Loucy (cell line): ENCODE data around the gene IGFBP6.

ENCODE experiments used
- H2AFZ ChIP-seq: fragments of 200-600 bp; sonication (generic); 2 replicates; pipeline ENCODE4 v1.6.0; 2016; ENCODE audit warnings: antibody characterized with exemption, mild to moderate bottlenecking, low read length, moderate library complexity
- H3F3A ChIP-seq: fragments of 200-600 bp; 2 replicates; pipeline ENCODE4 v1.6.0; 2016; ENCODE audit warnings: antibody characterized with exemption, low read depth, mild to moderate bottlenecking
- H3K27me3 ChIP-seq: fragments of 200-600 bp; sonication (generic); 2 replicates; pipeline ENCODE4 v1.6.1; 2014; ENCODE audit warnings: low read length, mild to moderate bottlenecking; ENCODE audit not compliant: insufficient read depth, poor library complexity, severe bottlenecking
- H3K36me3 ChIP-seq: fragments of 200-600 bp; sonication (generic); 2 replicates; pipeline ENCODE4 v1.6.1; 2016; ENCODE audit warnings: low read length; ENCODE audit not compliant: insufficient read depth
- H3K4me1 ChIP-seq: fragments of 200-600 bp; sonication (generic); 2 replicates; pipeline ENCODE4 v1.5.1; 2014; ENCODE audit warnings: low read length, mild to moderate bottlenecking; ENCODE audit not compliant: insufficient read depth, poor library complexity, severe bottlenecking
- H3K4me2 ChIP-seq: fragments of 200-600 bp; sonication (generic); 2 replicates; pipeline ENCODE4 v1.6.0; 2014; ENCODE audit warnings: antibody characterized with exemption, low read length, low read depth, mild to moderate bottlenecking; ENCODE audit not compliant: poor library complexity, severe bottlenecking
- H3K4me3 ChIP-seq: fragments of 200-600 bp; sonication (generic); 2 replicates; pipeline ENCODE4 v1.5.1; 2014; ENCODE audit warnings: low read length, mild to moderate bottlenecking, mixed read lengths; ENCODE audit not compliant: poor library complexity, severe bottlenecking
- H3K79me2 ChIP-seq: fragments of 200-600 bp; sonication (generic); 2 replicates; pipeline ENCODE4 v1.6.1; 2014; ENCODE audit warnings: low read length; ENCODE audit not compliant: insufficient read depth
- H3K9ac ChIP-seq: fragments of 200-600 bp; sonication (generic); 2 replicates; pipeline ENCODE4 v1.6.0; 2014; ENCODE audit warnings: mild to moderate bottlenecking, low read depth, low read length, moderate library complexity; ENCODE audit not compliant: poor library complexity, severe bottlenecking
- H3K9me2 ChIP-seq: fragments of 200-600 bp; sonication (generic); replicated peaks from 2 replicates; pipeline ENCODE4 v1.6.1; 2016; ENCODE audit warnings: low read depth, low read length, mixed read lengths
- H3K9me3 ChIP-seq: fragments of 200-600 bp; sonication (generic); 2 replicates; pipeline ENCODE4 v1.6.1; 2014; ENCODE audit warnings: mild to moderate bottlenecking, antibody characterized with exemption, low read length, low read depth; ENCODE audit not compliant: insufficient read depth
- H4K20me1 ChIP-seq: fragments of 200-600 bp; sonication (generic); 2 replicates; pipeline ENCODE4 v1.6.0; 2014; ENCODE audit warnings: antibody characterized with exemption, low read length, mild to moderate bottlenecking; ENCODE audit not compliant: insufficient read depth, poor library complexity, severe bottlenecking
- EZH2phosphoT487 ChIP-seq: fragments of 200-600 bp; IDR thresholded peaks from 2 replicates; pipeline ENCODE4 v1.6.1; 2018; ENCODE audit warnings: antibody characterized with exemption, mild to moderate bottlenecking, moderate library complexity, borderline replicate concordance
- TF ChIP-seq, protein P1 (sequence below): fragments of 200-600 bp; sonication (generic); conservative IDR thresholded peaks from 2 replicates; pipeline ENCODE4 v1.5.1; 2014; ENCODE audit warnings: mild to moderate bottlenecking, antibody characterized with exemption, low read length

IGFBP6 gene

DNA sequence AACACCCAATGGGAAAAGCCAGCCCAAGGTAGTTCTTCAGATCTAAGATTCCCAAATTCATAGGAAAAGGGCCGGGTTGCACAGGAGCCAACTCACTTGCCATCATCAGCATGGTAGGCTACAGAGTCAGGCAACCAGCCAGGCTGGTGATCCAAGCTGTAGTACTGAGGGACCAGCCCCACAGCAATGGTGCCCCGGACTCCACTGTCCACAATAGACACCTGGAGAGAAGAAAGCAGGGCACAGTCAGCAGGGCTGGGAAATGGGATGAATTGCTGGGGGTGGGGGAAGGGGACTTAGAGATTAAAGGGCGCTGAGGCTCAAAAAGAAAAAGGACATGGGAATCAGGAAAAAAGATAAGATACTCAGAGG is 22.5 kb upstream of the IGFBP6 start:
- Histone ChIP-seq H3K4me2 (no peak overlapping the region), H2AFZ (no peak overlapping the region), H3F3A (no peaks in the 10 kb centered on the region), H3K9me3 (no peaks in the 10 kb centered on the region), H3K36me3 (no peaks in the 10 kb centered on the region), H3K4me1 (peaks cover 41% of the 10 kb centered on the region), H4K20me1 (no peaks in the 10 kb centered on the region), H3K27me3 (no peaks in the 10 kb centered on the region), H3K9ac (no peak overlapping the region), H3K9me2 (no peaks in the 10 kb centered on the region), H3K79me2 (peaks cover 6% of the 10 kb centered on the region; the same call in 1 of the 2 replicates), H3K4me3 (no peak overlapping the region)
- TF ChIP-seq, protein P1, sequence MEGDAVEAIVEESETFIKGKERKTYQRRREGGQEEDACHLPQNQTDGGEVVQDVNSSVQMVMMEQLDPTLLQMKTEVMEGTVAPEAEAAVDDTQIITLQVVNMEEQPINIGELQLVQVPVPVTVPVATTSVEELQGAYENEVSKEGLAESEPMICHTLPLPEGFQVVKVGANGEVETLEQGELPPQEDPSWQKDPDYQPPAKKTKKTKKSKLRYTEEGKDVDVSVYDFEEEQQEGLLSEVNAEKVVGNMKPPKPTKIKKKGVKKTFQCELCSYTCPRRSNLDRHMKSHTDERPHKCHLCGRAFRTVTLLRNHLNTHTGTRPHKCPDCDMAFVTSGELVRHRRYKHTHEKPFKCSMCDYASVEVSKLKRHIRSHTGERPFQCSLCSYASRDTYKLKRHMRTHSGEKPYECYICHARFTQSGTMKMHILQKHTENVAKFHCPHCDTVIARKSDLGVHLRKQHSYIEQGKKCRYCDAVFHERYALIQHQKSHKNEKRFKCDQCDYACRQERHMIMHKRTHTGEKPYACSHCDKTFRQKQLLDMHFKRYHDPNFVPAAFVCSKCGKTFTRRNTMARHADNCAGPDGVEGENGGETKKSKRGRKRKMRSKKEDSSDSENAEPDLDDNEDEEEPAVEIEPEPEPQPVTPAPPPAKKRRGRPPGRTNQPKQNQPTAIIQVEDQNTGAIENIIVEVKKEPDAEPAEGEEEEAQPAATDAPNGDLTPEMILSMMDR = no peak
- TF ChIP-seq EZH2phosphoT487 = no peak

DNA sequence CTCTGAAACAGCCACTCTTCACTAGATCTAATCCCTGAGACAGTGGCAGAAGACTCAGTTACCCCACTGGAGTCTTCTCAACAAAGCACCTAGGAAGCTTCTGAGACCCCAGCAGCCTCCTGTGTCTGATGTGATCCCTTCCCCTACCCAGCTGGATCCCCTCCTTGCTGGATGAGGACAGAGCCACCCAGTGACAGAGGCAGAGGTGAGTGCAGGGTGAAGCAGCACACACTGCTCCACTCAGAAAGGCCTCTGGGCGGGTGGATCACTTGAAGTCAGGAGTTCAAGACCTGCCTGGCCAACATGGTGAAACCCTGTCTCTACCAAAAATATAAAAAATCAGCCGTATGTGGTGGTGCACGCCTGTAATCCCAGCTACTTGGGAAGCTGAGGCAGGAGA is 21.0 kb upstream of the IGFBP6 start:
- peaks cover 6% of the 10 kb centered on the region; the same call in 1 of the 2 replicates for H3K79me2 ChIP-seq
- H3F3A ChIP-seq = no peaks in the 10 kb centered on the region
- no peaks in the 10 kb centered on the region for H3K9me2 ChIP-seq
- no peak for TF ChIP-seq EZH2phosphoT487
- H2AFZ ChIP-seq = no peak overlapping the region
- no peaks in the 10 kb centered on the region for H3K36me3 ChIP-seq
- no peaks in the 10 kb centered on the region for H4K20me1 ChIP-seq
- H3K4me3 ChIP-seq = no peak overlapping the region
- no peaks in the 10 kb centered on the region for H3K27me3 ChIP-seq
- H3K4me1 ChIP-seq = peaks cover 42% of the 10 kb centered on the region
- no peaks in the 10 kb centered on the region for H3K9me3 ChIP-seq
- peak overlapping the region; percentile 18 for H3K4me2 ChIP-seq
- H3K9ac ChIP-seq = peak overlapping the region; percentile 50

DNA sequence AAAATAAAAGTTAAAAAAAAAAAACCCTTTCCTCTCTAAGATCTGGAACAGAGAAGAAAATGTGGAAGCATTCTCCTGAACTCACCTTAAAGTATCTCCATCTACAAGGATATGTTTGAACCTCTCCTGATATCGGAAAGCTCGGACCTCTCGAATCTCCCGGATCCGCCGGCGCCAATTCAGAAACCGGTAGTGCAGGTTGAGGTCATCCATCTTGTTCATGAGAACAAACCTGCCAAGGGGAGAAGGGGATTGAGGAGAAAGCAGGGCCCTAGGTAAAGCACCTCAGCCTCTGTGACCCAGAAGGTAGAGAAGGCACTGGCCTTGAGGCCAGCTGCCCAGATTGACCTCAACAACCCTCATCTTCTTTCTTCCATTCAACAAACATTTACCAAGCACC is 20.4 kb upstream of the IGFBP6 start:
- Histone ChIP-seq H2AFZ (no peak overlapping the region), H3K36me3 (no peaks in the 10 kb centered on the region), H3K79me2 (peaks cover 6% of the 10 kb centered on the region; the same call in 1 of the 2 replicates), H4K20me1 (no peaks in the 10 kb centered on the region), H3K9ac (peak overlapping the region; percentile 27), H3K9me2 (no peaks in the 10 kb centered on the region), H3K4me3 (no peak overlapping the region), H3F3A (no peaks in the 10 kb centered on the region), H3K27me3 (no peaks in the 10 kb centered on the region), H3K4me2 (peak overlapping the region; percentile 20), H3K4me1 (peaks cover 37% of the 10 kb centered on the region), H3K9me3 (no peaks in the 10 kb centered on the region)
- TF ChIP-seq EZH2phosphoT487 = no peak
- TF ChIP-seq, protein P1 = no peak

DNA sequence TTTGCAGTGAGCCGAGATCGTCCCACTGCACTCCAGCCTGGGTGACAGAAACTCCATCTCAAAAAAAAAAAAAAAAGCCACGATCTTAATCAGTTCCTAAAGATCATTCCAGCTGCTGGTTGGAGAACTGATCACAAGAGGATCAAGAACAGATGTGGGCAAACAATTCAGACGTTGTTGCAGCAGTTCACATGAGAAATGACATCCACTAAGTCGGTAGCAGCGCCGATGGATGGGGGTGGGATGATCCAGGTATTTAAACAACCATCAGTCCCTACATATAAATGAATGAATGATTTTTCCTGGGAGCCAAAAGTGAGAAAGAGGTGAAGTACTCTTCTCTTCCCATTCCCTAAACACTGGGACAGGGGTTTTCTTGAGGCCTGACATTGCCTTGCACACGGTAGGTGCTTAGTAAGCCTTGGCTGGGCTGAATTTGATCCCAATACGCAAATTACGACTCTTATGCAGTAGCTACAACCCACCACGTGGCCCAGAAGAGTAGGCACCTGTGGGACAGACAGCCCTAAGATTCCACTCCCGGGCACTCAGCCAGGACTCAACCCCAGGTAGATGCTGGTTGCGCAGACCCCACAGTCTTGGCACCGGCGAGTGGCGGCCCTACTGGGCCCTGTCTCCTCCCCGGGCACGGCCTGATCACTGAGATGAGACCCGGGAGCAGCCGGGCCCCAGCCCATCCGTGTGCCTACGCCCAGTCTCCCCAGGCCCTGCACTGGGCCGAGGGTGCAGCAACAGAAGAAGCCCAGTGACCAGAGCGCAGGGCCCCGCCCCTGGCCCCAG is 18.8 kb upstream of the IGFBP6 start:
- no peaks in the 10 kb centered on the region for H4K20me1 ChIP-seq
- peak overlapping the region; percentile 76 for H3K9ac ChIP-seq
- H3K79me2 ChIP-seq = peaks cover 6% of the 10 kb centered on the region; the same call in 1 of the 2 replicates
- peak overlapping the region; percentile 97 for H3K4me2 ChIP-seq
- H3K4me1 ChIP-seq = peaks cover 29% of the 10 kb centered on the region
- H3K27me3 ChIP-seq = no peaks in the 10 kb centered on the region
- no peaks in the 10 kb centered on the region for H3K9me2 ChIP-seq
- TF ChIP-seq, protein P1 = no peak
- TF ChIP-seq EZH2phosphoT487 = no peak
- peak overlapping the region; percentile 78 for H3K4me3 ChIP-seq
- H3F3A ChIP-seq = no peaks in the 10 kb centered on the region
- no peaks in the 10 kb centered on the region for H3K36me3 ChIP-seq
- no peaks in the 10 kb centered on the region for H3K9me3 ChIP-seq
- H2AFZ ChIP-seq = peak overlapping the region; percentile 91
